ENCODE measurements around the gene EPHB1.

DNA sequence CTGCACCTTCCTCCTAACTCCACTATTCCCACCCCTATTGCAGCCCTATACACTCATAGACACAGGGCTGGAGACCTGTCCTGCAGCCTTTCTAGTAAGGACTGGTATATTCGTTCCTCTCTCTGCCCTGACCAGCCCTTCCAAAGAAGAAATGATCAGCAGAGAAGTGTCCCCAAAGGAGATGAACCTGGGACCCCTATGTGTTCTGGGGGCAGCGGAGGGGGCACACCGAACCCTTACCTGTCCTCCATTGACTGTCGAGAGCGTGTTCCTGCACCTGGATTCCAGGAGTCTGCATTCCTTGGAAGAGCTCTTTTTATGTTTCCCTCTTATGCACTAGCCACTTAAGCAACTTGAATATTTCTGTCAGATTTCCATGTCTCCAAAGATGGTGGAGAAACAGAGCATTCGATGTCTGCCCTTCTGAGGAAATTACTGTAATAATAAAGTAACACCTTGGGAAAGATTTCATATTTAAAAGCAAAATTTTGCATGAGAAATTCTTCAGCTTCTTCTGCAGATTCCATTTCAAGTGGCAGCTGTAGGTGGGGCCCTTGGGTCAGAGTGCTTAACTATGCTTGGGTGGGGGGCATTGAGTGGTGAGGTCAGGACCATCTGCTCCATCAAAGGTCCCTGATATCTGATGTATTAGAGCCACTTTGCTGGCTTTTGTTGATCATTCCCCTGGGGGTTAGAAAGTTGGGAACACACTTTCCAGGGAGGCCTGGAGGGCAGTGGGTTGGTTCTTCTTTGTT, 6.3 kb downstream of the EPHB1 start:
- no peak for TF ChIP-seq POLR2A (IDR thresholded peaks at IDR 0.05)
- TF ChIP-seq, protein P1, sequence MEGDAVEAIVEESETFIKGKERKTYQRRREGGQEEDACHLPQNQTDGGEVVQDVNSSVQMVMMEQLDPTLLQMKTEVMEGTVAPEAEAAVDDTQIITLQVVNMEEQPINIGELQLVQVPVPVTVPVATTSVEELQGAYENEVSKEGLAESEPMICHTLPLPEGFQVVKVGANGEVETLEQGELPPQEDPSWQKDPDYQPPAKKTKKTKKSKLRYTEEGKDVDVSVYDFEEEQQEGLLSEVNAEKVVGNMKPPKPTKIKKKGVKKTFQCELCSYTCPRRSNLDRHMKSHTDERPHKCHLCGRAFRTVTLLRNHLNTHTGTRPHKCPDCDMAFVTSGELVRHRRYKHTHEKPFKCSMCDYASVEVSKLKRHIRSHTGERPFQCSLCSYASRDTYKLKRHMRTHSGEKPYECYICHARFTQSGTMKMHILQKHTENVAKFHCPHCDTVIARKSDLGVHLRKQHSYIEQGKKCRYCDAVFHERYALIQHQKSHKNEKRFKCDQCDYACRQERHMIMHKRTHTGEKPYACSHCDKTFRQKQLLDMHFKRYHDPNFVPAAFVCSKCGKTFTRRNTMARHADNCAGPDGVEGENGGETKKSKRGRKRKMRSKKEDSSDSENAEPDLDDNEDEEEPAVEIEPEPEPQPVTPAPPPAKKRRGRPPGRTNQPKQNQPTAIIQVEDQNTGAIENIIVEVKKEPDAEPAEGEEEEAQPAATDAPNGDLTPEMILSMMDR (IDR thresholded peaks at IDR 0.05 in 4 of 5, conservative IDR thresholded peaks at IDR 0.05 in 1 of 5) = no peak
